IMR-90 (cell line): ENCODE data around the gene TANGO2.

Experiments used
- POLR2A ChIP-seq: IDR thresholded peaks from 2 replicates; pipeline ENCODE4 v1.6.1; 2012; ENCODE audit warnings: mild to moderate bottlenecking, low read depth, low read length
- TF ChIP-seq, protein P1 (sequence below): conservative IDR thresholded peaks from 2 replicates; pipeline ENCODE4 v1.5.1; 2012; ENCODE audit warnings: mild to moderate bottlenecking, low read depth, low read length, improper control_type of control experiment

DNA sequence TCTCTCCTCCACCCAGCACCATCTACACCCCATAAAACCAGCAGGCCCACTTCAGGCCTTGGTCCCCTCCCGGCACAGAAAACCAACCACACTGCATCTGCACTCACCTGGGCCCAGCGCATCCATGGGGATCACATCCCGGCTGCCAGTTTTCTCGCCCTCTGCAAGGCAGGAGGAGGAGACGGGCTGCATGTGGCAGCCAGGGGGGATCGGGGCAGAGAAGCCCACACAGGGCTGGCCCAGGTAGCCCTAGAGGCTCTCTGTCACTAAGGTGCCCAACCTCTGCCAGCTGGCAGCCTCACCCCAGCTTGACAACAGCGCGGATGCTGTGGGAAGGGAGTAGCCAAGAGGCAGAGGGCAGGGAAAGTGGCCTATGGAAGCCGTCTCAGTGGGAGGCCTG, 48.7 kb upstream of the TANGO2 start:
- no peak for TF ChIP-seq POLR2A
- TF ChIP-seq, protein P1, sequence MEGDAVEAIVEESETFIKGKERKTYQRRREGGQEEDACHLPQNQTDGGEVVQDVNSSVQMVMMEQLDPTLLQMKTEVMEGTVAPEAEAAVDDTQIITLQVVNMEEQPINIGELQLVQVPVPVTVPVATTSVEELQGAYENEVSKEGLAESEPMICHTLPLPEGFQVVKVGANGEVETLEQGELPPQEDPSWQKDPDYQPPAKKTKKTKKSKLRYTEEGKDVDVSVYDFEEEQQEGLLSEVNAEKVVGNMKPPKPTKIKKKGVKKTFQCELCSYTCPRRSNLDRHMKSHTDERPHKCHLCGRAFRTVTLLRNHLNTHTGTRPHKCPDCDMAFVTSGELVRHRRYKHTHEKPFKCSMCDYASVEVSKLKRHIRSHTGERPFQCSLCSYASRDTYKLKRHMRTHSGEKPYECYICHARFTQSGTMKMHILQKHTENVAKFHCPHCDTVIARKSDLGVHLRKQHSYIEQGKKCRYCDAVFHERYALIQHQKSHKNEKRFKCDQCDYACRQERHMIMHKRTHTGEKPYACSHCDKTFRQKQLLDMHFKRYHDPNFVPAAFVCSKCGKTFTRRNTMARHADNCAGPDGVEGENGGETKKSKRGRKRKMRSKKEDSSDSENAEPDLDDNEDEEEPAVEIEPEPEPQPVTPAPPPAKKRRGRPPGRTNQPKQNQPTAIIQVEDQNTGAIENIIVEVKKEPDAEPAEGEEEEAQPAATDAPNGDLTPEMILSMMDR = no peak
